HFFc6 (cell line): ENCODE results near the gene OPCML. TPM values are rescaled to one million over a fixed set of nuclear protein-coding genes. Genes with fewer than 3 reads are reported as not detected.

Experiments used
- DNase-seq: peaks from one replicate; pipeline ENCODE4 v3.0.0-alpha.2; 2018
- H3K27ac Mint-ChIP-seq: 2 replicates; pipeline ENCODE4 v1.8.0; 2020; ENCODE audit warnings: mild to moderate bottlenecking, mixed read lengths
- H3K27me3 Mint-ChIP-seq: 2 replicates; pipeline ENCODE4 v1.8.0; 2021; ENCODE audit warnings: mild to moderate bottlenecking, moderate library complexity, mixed read lengths; ENCODE audit not compliant: insufficient read depth
- H3K36me3 Mint-ChIP-seq: 2 replicates; pipeline ENCODE4 v1.8.0; 2021; ENCODE audit warnings: low read depth, mixed read lengths
- H3K4me1 Mint-ChIP-seq: 2 replicates; pipeline ENCODE4 v1.8.0; 2020; ENCODE audit warnings: low read depth, mixed read lengths
- H3K4me3 Mint-ChIP-seq: 2 replicates; pipeline ENCODE4 v1.8.0; 2020; ENCODE audit warnings: mild to moderate bottlenecking, moderate library complexity, mixed read lengths
- H3K9me3 Mint-ChIP-seq: 2 replicates; pipeline ENCODE4 v1.8.0; 2020; ENCODE audit warnings: mild to moderate bottlenecking, mixed read lengths
- CTCF ChIP-seq: fragments of 200-600 bp; sonication (generic); IDR thresholded peaks from 2 replicates; pipeline ENCODE4 v1.5.0; 2021; ENCODE audit warnings: antibody characterized with exemption, mild to moderate bottlenecking
- total RNA-seq, 6 experiments: library from RNA; stranded (reverse); fragmentation: NEBNext Ultra II Directional; extraction: Animal tissue kit (Norgen Biotek cat#: 25700); gene quantifications; 2 replicates in 1 of 6; 3 replicates in 5 of 6; pipeline ENCODE4 v1.2.3, GENCODE V29; 2021

Gene OPCML
- total RNA-seq, 6 experiments from 2014 or later, result 0.11 to 1.7 (median 0.33) TPM

- Mint-ChIP-seq H3K27ac (no peak overlapping the region), H3K4me3 (no peak overlapping the region), H3K9me3 (peaks cover 72% of the 10 kb centered on the region), H3K36me3 (peaks cover 5% of the 10 kb centered on the region; the same call in 1 of the 2 replicates), H3K4me1 (no peaks in the 10 kb centered on the region), H3K27me3 (no peaks in the 10 kb centered on the region)
- no peak for TF ChIP-seq CTCF
- DNase-seq, result no peak
These were observed 297.4 kb downstream of the OPCML start for GRCh38 chr11:133234883-133235282.

- peaks cover 62% of the 10 kb centered on the region for H3K9me3 Mint-ChIP-seq
- DNase-seq, result no peak
- no peak overlapping the region for H3K27ac Mint-ChIP-seq
- H3K4me1 Mint-ChIP-seq, result no peaks in the 10 kb centered on the region
- TF ChIP-seq CTCF, result no peak
- no peak overlapping the region for H3K4me3 Mint-ChIP-seq
- peaks cover 5% of the 10 kb centered on the region; the same call in 1 of the 2 replicates for H3K36me3 Mint-ChIP-seq
- H3K27me3 Mint-ChIP-seq, result no peaks in the 10 kb centered on the region
These were observed 299.6 kb downstream of the OPCML start for GRCh38 chr11:133232665-133233064.

- TF ChIP-seq CTCF, result no peak
- Mint-ChIP-seq H3K36me3 (peaks cover 5% of the 10 kb centered on the region; the same call in 1 of the 2 replicates), H3K4me1 (no peaks in the 10 kb centered on the region), H3K4me3 (no peak overlapping the region), H3K9me3 (peaks cover 54% of the 10 kb centered on the region), H3K27ac (no peak overlapping the region), H3K27me3 (no peaks in the 10 kb centered on the region)
- no peak for DNase-seq
These were observed 301.9 kb downstream of the OPCML start for GRCh38 chr11:133230431-133230830.

GRCh38 chr11:133228471-133229329, 303.6 kb downstream of the OPCML start:
- no peak for DNase-seq
- Mint-ChIP-seq H3K27ac (no peak overlapping the region), H3K9me3 (peaks cover 46% of the 10 kb centered on the region), H3K27me3 (peaks cover 3% of the 10 kb centered on the region; the same call in 1 of the 2 replicates), H3K4me3 (no peak overlapping the region), H3K4me1 (no peaks in the 10 kb centered on the region), H3K36me3 (peaks cover 5% of the 10 kb centered on the region; the same call in 1 of the 2 replicates)
- TF ChIP-seq CTCF, result no peak

GRCh38 chr11:133227632-133228111, 304.6 kb downstream of the OPCML start:
- Mint-ChIP-seq H3K27ac (no peak overlapping the region), H3K36me3 (peaks cover 5% of the 10 kb centered on the region; the same call in 1 of the 2 replicates), H3K27me3 (peaks cover 3% of the 10 kb centered on the region; the same call in 1 of the 2 replicates), H3K9me3 (peaks cover 48% of the 10 kb centered on the region), H3K4me3 (no peak overlapping the region), H3K4me1 (no peaks in the 10 kb centered on the region)
- no peak for TF ChIP-seq CTCF
- DNase-seq, result no peak
